Activated CD4-positive, alpha-beta T cell treated with anti-CD3 and anti-CD28 coated beads for 48 hours (primary cell): Measurements from ENCODE around the gene PIP5K1C.

Source experiments
- DNase-seq: peaks from one replicate; pipeline ENCODE4 v3.0.0-alpha.2; 2020

Gene PIP5K1C

GRCh38 chr19:3721131-3721886 is 21.0 kb upstream of the PIP5K1C start:
- peak; percentile 94 for DNase-seq

- DNase-seq: no peak
These were observed 20.2 kb upstream of the PIP5K1C start for GRCh38 chr19:3720349-3720917.

- DNase-seq: no peak
These were observed 19.6 kb upstream of the PIP5K1C start for GRCh38 chr19:3719868-3720267.

GRCh38 chr19:3716147-3716668 is 15.9 kb upstream of the PIP5K1C start:
- DNase-seq: no peak

- DNase-seq: no peak
These were observed 12.7 kb upstream of the PIP5K1C start for GRCh38 chr19:3712663-3713611.

- no peak for DNase-seq
These were observed 10.1 kb upstream of the PIP5K1C start for GRCh38 chr19:3710265-3710812.

- DNase-seq: no peak
These were observed 8.1 kb upstream of the PIP5K1C start, which contains the start of gene TJP3 for GRCh38 chr19:3708207-3708931. TJP3 (plus strand) TSS chr19:3708384; CDS start chr19:3728433, 20,049 bp downstream.

- DNase-seq: no peak
These were observed 7.6 kb upstream of the PIP5K1C start for GRCh38 chr19:3707868-3708206.

GRCh38 chr19:3701200-3701599 is 932 bp upstream of the PIP5K1C start:
- no peak for DNase-seq

GRCh38 chr19:3699741-3700241 is 477 bp downstream of the PIP5K1C start:
- DNase-seq: no peak

- peak; percentile 46 for DNase-seq
These were observed 1.1 kb downstream of the PIP5K1C start for GRCh38 chr19:3698974-3699740.

- no peak for DNase-seq
These were observed 1.8 kb downstream of the PIP5K1C start for GRCh38 chr19:3698386-3698950.

- DNase-seq: no peak
These were observed 2.4 kb downstream of the PIP5K1C start for GRCh38 chr19:3697671-3698385.

GRCh38 chr19:3697094-3697493 is 3.2 kb downstream of the PIP5K1C start:
- DNase-seq: no peak

- DNase-seq: no peak
These were observed 3.6 kb downstream of the PIP5K1C start for GRCh38 chr19:3696660-3696995.

GRCh38 chr19:3695986-3696659 is 4.1 kb downstream of the PIP5K1C start:
- no peak for DNase-seq

GRCh38 chr19:3695124-3695733 is 5.0 kb downstream of the PIP5K1C start:
- no peak for DNase-seq

- no peak for DNase-seq
These were observed 5.7 kb downstream of the PIP5K1C start for GRCh38 chr19:3694361-3695123.
